Middle frontal gyrus (tissue), 1 donor: ENCODE data around the gene LRP1.

Experiments
- DNase-seq: peaks from one replicate; pipeline ENCODE4 v3.0.0-alpha.2; 2015; ENCODE audit warnings: low spot score; ENCODE audit errors: extremely low spot score

LRP1 gene

DNA sequence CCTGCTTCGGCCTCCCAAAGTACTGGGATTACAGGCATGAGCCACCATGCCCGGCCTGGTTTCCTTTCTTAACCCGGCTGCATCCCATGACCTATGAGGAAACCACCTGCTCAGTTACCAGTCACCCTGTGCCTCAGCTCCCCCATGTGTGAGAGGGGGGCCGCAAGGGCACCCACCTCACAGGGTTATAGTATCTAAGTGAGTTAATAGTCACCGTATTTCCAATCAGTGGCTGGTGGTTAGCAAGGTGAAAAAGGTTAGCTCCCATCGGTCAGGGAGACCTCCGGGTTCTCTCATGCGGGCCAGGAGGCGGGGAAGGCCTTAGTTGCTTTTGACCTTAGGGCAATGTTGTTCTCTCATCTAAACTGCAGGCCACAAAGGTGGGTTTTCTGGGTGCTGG, 6.7 kb downstream of the LRP1 start:
- no peak for DNase-seq

DNA sequence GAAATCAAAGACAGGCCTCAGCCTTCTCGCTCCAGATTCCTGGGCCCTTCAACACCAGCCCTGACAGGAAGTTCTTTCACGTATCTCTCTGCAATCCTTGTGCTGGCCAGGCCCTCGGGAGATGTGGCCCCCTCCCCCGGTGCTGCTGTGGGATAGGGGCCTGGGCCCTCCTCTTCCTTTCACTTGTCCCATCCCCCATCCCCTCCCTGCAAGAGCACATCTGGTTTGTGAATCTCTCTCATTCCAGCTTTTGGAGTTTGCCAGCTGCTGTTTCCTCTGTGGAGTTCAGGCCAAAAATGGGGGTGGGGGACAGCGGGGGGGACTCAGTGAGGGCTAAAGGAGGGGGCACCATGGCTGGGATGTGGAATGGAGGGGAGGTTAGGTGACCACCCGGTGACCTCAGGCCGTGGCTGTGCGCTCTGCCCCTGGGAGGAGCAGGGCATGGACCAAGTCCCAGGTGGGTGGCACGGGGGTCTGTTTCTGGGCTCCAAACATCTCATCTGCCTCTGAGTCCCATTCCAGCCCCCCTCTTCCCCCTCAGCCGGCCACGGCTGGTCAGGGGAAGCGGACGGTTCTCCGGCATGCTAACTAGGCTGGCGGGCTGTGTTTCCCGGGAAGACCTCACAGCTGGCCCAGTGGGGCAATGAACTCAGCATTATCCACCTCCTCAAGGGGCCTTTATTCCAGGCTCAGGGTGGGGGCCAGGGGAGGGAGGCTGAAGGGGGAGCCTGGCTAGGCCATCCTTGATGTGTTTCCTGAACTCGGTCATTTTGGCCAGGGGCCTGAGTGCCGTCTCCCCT, 7.4 kb downstream of the LRP1 start:
- peak; percentile 40 for DNase-seq

DNA sequence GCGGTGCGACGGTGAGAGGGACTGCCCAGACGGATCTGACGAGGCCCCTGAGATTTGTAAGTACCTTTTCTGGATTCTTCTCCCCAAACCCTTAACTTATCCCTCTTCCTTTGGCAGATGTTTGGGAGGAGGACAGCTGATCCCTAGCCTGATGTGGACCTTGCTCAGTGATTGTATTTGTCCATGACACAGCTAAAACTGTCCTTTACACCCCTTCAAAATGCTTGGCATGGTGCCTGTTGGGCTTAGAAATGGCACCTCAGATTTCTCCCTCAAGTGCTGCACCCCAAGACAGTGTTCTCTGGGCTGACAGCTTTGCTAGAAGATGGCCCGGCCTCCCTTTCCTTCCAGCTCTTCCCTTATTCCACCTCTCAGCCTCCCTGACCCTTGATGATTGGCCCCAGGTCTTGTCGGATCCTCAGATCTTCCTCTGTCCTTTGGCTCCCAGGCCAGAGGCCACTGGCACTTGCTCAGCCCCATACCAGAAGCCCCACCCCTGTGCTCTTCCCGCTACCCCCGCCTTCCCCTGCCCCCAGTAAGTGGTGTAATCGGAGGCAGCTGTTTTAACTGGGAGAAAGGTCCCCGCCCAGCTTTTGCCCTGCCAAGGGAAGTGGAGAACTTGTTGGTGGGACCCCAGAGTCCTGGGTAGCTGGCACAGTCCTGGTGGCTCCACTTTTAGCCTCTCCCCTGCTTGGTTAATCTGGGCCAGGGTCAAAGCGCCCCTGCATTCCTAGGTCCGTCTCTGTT, 10.4 kb downstream of the LRP1 start:
- no peak for DNase-seq

DNA sequence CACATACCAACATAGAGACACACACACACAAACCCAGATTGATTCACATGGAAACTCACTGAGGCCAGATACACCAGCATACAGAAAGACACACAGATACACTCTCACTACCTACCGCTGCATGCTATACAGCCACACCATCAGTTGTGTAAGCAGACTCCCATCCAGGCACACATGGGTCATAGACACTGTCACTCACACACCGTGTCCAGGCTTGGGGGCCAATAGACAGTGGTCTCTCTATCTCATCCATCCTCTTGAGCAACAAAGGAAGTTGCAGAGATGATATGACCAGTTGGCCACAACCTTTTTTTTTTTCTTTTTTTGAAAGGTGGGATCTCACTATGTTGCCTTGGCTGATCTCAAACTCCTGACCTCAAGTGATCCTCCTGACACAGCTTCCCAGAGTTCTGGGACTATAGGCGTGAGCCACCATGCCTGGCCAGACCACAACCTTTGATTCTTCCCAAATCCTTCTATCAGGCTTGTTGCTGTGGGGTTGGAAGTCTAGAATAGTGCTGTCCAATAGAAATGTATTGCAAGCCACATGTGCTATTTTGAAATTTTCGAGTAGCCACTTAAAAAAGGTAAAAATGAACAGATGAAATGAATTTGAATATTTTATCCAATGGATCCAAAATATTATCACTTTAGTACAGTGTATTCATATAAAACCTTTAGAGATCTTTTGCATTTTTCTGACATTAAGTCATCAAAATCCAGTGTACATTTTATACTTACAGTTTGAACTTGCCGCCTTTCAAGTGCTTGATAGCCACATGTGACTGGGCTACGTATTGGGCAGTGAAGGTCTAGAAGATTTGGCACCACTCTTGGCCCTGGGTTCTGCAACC, 11.7 kb downstream of the LRP1 start:
- DNase-seq, result no peak

DNA sequence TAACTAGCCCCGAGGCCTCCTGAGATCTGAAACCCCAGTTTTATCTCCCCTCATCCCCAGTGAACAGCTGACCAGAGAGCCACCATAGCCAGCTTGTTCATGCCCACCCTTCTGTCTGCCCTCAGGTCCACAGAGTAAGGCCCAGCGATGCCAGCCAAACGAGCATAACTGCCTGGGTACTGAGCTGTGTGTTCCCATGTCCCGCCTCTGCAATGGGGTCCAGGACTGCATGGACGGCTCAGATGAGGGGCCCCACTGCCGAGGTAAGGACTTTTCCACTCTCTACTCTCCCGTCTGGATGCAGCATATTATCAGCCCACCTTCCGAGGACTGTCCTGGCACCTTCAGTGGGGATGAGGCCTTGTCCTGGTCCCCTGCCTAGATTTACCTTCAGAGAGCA, 13.0 kb downstream of the LRP1 start:
- no peak for DNase-seq

DNA sequence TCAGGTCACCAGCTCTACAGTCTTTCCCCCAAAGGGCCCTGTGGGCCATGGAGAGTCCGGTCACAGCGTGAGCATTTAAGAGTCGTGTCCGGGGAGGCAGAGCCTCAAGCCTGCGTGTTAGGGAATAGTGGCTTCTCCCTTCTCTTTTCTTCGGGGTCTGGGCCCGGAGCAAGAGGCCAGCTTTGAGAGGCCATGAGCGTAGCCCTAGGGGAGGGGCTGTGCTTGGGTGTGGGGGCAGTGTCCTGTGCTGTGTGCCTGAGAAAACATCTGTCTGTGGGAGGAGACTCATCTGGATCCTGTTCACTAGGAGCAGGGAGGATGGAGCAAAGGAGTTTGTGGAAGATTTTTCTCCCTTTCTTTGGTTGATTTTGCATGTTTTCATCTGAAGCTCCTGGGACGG, 13.8 kb downstream of the LRP1 start:
- DNase-seq, result no peak

DNA sequence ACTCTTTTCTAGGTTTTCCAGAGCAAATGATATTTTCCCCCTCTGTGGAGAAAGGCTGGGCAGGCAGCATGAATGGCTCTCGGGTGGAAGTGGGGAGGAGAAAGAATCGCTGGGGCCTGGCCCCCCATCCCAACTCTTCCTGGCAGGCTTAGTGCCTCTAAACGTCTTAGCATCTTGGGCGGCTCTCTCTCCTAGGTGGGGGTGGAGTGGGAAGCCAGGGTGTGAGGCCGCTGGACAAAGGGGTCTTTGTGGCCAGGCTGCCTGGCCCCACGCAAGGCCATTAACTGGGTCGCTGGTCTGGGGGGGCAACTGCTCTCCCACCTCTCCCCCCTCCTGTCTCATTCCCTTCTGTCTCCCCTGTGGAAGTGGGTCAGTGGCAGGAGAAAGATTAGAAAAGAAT, 14.4 kb downstream of the LRP1 start:
- DNase-seq, result no peak

DNA sequence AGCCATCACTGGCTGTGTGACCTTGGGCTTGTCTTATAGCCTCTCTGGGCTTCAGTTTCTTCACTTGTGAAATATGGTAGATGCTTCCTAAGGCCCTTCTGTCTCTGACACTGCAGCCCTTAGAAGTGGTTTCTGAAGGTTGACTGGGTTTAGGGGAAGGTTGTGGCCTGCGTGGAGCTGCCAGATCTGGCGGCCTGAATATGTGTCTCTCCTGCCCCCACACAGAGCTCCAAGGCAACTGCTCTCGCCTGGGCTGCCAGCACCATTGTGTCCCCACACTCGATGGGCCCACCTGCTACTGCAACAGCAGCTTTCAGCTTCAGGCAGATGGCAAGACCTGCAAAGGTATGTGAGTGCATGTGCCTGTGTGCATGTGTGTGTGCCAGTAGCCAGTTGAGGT, 15.2 kb downstream of the LRP1 start:
- no peak for DNase-seq

DNA sequence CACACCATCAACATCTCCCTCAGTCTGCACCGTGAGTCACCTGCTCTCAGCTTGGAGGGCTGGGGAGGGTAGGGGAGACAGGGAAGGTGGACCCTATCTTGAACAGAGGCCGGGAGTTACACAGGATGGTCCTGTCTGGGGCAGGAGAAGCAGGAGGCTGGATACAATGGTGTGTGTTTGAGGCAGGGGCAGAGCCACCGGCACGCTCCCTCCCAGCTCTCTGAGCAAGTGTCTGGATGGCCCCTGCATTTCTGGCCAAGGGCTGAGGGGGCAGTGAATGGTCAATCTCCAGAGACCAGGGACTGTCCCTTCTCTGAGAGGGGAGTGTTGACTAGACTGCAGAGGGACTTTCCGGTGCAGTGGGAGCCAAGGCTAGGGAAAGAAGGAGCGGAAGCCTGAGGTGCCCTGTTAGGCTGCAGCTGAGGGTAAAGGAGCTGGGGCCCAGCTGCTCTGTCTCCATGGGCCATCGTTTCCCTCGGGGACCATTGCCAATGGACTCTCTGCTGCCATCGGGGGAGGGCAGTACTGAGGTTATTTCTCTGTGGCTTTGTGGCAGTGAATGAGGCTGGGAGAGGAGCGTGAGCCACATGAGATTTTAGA, 17.3 kb downstream of the LRP1 start:
- DNase-seq, result no peak

DNA sequence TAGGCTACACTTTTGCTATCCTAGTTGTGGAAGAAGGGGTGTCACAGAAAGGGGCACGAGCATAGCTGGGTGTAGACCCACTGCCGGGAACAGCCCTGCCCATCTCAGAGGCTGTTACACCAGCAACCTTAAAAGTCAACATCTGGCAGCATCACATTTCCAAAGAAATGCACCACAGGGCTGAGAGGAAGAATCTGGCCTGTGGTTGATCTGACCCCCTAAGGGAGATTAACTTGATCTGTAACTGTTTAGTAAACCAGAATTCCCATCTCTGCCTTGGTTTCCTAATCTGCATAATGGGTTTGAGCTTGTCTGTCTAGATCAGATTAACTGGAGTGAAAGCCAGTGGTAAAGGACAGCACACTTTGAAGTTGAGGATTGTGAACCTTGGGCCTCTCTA, 17.8 kb downstream of the LRP1 start:
- DNase-seq, result no peak

DNA sequence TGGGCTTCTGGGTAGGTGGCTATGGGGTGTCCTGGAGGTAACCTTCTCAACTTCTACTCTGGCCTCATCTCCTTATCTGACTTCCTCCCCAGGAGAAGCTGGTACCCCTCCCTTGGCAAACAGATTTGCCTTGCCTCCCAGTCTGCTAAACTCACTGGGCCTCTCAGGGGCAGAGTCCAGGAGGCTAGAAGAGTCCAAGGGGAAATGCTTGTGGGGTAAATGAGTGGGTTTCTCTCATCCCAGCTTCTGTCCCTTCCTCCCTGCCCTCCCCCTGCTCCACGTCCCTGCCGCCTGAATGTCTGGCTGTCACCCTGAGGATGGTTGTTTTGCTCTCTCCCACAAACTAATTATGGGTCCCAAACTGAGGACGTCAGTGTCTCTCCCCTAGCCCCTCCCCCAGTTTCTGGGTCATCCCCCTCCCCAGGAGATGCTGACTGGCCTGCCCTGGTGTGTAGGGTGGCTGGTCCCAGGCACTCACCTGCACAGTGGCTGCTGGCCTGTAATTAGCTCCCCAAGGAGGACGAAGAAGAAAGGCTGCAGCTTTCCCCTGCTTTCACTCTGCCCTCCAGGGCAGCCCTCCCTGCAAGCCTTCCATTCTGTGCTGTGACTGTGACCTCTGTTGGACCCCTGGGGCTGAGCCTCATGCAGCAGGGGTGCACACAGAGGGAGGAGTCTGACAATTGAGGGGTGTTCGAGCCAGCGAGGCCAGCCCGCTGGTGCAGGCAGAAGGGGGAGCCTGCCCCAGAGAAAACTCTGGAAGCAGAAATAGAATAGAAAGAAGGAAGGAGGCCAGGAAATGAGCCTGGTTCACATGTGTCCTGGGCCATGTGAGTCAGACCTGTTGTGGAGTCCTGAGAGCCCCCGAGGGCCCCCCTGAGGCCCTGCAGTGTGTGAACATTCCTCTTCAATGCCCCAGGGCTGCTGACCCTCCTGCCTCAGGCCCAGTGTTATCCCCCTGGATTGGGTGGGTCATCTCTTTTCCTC, 19.0 kb downstream of the LRP1 start, which contains the start of gene LRP1-AS:
Gene LRP1-AS, minus strand, starts transcription at position 659 of the 984 bp plus-strand sequence.
- no peak for DNase-seq

DNA sequence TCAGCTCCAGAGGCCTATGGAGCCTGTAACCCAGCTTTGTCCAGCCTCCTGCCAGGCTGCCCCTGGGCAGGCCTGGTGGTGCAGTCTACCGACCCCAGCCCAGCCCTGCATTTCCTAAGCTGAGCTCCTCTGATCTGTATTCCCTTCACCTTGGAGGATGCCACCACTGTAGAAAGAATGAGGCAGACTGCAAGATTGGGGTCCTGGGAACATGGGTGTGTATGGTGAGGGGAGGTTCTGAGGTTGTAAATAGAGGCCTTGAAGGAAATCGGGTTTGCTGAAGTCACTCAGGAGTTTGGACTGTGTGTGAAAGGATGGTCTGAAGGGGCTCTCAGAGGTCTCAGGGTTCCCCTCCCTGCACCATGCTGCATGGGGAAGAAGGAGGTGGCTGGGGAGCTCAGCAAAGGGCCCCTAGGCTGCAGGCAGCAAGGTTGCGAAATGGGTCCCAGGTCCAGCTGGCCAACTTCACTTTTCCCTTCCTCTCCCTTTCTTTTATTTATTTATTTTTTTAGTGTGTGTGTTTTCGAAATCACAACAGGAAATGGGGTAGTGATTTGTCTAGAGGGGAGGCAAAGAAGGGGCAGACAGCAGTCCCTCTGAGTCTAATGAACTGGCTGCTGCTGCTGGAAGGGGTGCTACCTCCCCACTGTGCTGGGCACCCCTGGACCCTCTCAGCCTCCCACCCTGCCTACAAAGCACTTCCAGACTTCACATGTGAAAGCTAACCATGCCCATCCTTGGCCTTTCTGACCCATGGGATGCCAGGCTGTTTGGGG, 20.4 kb downstream of the LRP1 start:
- no peak for DNase-seq

DNA sequence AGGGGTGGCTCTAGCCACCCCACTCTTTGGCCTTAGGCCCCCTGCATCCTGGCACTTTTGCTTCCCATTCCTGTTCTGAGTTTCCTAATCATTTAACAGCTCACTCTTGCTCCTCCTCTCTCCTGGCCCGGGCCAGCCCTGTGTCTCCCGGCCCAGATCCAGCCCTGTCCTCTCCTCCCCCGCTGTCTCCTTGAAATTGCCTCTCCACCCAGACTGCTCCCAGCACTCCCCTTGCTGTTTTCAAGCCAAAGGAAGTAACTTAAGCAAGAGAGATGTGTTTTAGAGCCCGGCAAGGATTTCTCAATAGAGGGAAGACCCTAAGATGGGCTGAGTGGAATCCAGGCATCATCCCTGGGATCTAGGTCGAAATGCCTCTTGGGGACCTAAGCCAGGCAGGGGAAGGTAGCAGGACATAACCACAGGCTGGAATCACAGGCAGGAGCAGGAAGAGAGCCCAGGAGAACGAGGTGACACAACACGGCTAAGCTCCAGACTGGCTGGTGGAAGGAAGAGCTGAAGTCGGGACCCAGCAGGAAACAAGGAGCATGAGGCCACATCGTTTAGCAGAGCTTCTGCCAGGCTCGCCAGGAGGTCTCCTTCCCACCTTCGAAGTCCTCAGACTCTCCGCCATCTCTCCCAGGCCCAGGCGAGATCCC, 21.1 kb downstream of the LRP1 start:
- DNase-seq, result no peak

DNA sequence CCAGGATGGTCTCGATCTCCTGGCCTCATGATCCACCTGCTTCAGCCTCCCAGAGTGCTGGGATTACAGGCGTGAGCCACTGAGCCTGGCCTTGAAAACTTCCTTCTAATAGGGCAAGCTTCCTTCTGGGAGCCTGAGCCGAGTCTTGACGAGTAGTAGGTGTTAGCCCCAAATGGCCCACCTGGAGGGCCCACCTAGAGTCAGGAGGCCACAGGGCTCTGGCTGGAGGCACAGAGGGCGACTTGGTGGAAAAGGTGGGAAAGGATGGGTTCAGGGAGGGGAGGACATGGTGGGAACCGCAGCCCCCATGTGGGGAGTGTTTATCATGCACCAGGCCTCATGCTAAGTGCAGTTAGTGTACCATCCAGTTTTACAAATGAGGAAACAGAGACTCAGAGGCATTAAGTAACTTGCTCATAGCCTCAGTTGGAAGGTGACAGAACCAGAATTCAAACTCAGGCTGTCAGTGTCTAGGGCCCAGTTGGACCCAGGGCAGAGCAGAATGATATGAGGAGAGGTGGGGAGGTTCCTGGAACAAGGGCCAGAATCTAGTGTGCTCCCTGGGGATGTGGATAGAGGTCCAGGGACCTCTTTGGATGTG, 22.2 kb downstream of the LRP1 start:
- DNase-seq, result no peak

DNA sequence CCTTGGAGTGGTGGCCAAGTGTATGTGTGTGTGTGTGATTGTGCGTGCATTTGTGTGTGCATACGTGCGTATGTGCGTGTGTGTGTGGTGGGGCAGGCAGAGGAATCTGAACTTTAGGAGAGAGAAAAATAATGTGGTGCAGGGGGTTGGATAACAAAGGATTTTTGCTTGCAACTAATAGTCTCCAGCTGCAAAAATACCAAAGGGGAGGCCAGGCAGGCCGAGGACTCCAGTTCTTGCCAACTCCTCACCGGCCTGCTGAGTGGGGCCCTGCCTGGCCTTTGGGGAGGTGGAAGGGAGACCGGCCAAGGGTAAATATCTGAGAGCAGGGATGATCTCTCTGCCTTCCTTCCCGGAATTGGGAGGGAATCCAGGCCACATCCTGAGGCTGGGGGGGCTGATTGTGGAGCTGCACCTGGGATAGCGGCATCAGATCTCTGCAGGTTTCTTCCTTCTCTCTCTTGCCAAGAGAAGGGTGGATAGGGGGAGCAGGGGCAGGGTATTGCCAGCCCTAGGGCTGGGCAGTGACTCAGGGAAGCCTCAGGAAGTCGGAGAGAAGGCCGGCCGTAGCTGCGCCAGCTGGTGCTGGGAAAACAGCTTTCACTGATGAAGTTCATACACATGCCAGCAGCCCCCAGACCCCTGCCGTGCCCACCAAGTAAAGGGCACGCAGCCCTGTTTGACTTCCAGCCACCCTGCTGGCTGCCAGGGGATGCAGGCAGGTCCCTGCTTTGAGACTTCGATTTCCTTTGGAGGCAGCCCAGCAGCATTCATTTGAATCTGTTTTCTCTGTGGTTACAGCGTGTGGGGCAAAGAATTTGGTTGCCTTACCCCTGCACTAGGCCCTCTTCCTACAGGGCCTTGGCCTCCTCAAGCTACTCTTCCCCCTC, 23.7 kb downstream of the LRP1 start:
- DNase-seq, result no peak

DNA sequence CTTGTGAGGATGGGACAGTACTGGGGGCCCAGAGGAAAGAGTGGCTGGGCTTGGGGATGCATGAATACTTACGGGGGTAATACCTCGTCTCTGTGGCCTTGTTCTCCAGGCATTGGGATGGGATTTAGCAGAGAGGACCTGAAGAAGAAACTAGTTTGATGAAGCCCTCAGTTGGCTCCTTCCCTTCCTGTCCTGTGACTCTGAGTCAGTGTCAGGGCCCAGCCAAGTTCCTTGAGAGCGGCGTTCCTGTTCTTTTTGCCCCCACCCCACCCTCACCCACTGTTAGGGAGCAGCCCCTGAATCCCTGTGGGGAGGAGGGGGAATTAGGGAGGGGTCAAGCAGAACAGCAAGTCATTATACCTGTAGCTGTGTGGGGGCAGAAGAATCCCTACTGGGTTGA, 24.4 kb downstream of the LRP1 start:
- DNase-seq, result no peak

DNA sequence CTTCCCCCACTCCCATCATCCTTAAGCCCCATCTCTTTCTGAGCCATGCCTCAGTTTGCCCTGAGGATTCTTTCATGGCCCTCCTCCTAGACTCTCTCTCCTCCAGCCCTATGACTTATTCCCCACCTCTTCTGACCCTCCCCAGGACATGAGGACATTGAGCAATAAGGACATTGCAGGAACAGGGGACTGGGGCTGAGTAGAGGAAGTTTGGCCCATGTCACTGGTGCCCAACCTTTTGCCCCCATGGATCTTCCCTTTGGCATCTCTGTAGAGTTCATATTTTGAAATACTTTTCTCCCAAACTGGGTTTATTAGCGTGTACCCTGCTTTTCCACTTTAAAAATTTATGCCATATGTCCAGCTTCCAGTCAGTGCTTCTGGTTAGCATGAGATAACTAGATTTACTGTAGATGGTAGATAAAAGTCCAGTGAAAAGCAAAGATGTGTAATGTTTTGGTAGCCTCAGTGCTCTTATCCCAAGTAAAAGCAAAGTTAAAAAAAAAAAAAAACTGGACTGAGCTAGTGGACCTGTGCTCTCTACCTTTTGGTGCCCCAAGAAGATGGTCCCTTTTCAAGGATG, 25.2 kb downstream of the LRP1 start:
- no peak for DNase-seq
